Measurements from ENCODE around the gene CCDC97. TPM values are rescaled to one million over a fixed set of nuclear protein-coding genes. Genes with fewer than 3 reads are reported as not detected.

The CCDC97 gene
- total RNA-seq, 1 experiment from 2014 or later: 31.4 TPM

DNA sequence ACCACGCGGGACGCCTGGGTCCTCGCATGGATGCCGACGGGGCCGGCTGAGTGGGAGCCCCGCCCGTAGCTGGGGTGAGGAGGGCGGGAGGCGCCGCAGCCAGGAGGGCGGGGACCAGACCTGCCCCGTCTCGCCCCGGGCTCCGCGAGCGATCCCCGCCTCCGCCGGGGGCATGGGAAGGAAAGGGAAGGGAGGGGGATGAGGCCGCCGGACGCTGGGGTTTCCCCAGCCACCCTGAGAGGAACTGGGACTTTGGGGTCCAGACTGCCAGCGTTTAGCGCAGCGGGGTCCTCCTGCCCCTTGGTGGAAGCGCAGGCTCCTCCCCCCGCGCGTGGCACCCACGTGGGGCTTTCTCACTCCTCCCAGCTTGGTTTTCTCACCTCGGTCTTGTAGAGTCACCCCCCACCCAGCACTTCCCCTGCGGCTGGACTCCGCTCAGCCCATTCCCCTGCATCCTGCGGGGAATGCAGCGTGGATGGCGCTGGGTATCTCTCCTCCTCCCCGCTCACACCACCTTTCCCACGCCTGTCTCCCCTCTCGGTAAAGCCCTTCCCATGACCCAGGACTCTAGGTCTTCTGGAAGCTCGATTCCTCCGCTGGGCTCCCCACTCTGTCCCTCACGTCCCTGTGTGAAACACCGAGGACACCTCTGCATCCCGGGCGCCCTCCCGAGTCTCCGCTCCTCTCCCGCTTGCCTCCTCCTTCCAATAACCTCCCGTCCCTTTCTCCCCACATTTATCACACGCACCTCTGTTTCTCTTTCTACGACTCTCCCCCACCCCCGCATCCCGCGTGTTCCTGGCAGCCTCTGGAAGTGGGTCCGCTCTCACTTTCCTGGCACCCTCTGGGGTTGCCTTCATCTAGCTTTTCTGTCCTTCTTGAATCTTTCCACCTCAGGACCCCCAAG lies 41.6 kb downstream of the CCDC97 start:
- ChIA-PET POLR2A (interaction anchor here (0.6 to 1.0 kb wide), 2 partner anchors 11 to 12 kb away, joined by 3 to 4 read pairs; partner anchors contain the start of gene B9D2), CTCF (interaction anchor here (0.8 to 6.2 kb wide), 23 partner anchors 10 to 219 kb away, joined by 3 to 103 read pairs (median 6); partner anchors contain the start of genes B3GNT8, B9D2, CCDC97 and DMAC2)
- H3K36me3 Mint-ChIP-seq: no peaks in the 10 kb centered on the region
- ATAC-seq (peak; percentile 18), DNase-seq (ENCODE audit: low spot score) (peak; percentile 47)
- no peaks in the 10 kb centered on the region for H3K9me3 Mint-ChIP-seq
- TF ChIP-seq TP53 (CRISPR knock-in tag; IDR thresholded peaks at IDR 0.05): no peak
- H3K4me1 Mint-ChIP-seq: peaks cover 18% of the 10 kb centered on the region
- H3K27me3 Mint-ChIP-seq (ENCODE audit: low read depth): peaks cover 58% of the 10 kb centered on the region
- H3K4me3 Mint-ChIP-seq: peak overlapping the region; percentile 89
- no peak overlapping the region for H3K27ac Mint-ChIP-seq

GRCh38 chr19:41352279-41352608 lies 42.3 kb downstream of the CCDC97 start:
- POLR2A ChIA-PET: interaction anchor here (0.6 to 1.0 kb wide), 3 partner anchors 11 to 25 kb away, joined by 3 to 4 read pairs (median 4); partner anchors contain the start of gene B9D2

DNA sequence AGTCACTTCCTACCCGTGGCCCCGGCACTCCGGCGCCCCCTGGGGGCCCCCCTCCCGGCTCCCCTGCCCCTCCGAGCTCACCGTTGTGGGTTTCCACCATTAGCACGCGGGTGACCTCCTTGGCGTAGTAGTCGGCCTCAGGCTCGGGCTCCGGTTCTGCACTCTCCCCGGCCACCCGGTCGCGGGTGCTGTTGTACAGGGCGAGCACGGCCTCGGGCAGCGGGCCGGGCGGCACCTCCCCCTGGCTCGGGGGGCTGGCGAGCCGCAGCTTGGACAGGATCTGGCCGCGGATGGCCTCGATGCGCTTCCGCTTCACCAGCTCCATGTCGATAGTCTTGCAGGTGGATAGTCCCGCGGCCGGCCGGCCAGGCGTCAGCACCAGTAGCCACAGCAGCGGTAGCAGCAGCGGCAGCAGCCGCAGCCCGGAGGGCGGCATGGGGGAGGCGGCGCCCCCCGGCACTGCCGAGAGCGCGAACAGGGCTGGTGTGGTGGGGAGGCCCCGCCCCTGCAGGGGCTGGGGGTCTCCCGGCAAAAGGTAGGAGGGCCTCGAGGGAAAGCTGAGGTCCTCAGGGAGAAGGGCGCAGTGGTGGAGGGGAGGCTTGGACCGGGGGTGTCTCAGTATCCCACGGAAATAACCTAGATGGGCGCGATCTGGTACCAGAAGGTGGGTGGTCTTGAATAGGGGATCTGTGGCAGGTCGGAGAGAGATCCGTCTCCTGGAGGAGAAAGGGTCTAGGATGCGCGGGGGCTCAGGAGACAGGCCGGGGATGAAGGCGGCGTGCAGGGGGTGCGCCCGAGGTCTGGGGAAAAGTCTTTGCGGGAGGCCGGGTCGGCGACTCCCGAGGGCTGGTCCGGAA lies 42.9 kb downstream of the CCDC97 start:
- Mint-ChIP-seq H3K4me1 (peaks cover 18% of the 10 kb centered on the region), H3K36me3 (no peaks in the 10 kb centered on the region), H3K9me3 (no peaks in the 10 kb centered on the region), H3K27ac (no peak overlapping the region), H3K27me3 (ENCODE audit: low read depth) (peaks cover 58% of the 10 kb centered on the region), H3K4me3 (peak overlapping the region; percentile 89)
- DNase-seq (ENCODE audit: low spot score) (peak; percentile 75), ATAC-seq (peak; percentile 39)
- ChIA-PET CTCF (interaction anchor here (0.7 to 6.2 kb wide), 29 partner anchors 11 to 507 kb away, joined by 3 to 103 read pairs (median 6); partner anchors contain the start of genes B3GNT8, B9D2, CCDC97 and DMAC2), POLR2A (interaction anchor here (0.8 to 1.0 kb wide), 2 partner anchors 11 to 25 kb away, joined by 4 read pairs; partner anchors contain the start of gene B9D2)
- TF ChIP-seq ETV6 (CRISPR knock-in tag; IDR thresholded peaks at IDR 0.05) (peak; percentile 80; the same call in 1 of the 2 replicates), CBFB (CRISPR knock-in tag; IDR thresholded peaks at IDR 0.05; ENCODE audit: low read depth) (no peak), PRRX2 (CRISPR knock-in tag; IDR thresholded peaks at IDR 0.05) (no peak), HMGXB4 (CRISPR knock-in tag; IDR thresholded peaks at IDR 0.05) (peak; percentile 95), GRHL2 (CRISPR knock-in tag; IDR thresholded peaks at IDR 0.05; ENCODE audit: insufficient replicate concordance, severe bottlenecking) (no peak)
- TF ChIP-seq, protein P1, sequence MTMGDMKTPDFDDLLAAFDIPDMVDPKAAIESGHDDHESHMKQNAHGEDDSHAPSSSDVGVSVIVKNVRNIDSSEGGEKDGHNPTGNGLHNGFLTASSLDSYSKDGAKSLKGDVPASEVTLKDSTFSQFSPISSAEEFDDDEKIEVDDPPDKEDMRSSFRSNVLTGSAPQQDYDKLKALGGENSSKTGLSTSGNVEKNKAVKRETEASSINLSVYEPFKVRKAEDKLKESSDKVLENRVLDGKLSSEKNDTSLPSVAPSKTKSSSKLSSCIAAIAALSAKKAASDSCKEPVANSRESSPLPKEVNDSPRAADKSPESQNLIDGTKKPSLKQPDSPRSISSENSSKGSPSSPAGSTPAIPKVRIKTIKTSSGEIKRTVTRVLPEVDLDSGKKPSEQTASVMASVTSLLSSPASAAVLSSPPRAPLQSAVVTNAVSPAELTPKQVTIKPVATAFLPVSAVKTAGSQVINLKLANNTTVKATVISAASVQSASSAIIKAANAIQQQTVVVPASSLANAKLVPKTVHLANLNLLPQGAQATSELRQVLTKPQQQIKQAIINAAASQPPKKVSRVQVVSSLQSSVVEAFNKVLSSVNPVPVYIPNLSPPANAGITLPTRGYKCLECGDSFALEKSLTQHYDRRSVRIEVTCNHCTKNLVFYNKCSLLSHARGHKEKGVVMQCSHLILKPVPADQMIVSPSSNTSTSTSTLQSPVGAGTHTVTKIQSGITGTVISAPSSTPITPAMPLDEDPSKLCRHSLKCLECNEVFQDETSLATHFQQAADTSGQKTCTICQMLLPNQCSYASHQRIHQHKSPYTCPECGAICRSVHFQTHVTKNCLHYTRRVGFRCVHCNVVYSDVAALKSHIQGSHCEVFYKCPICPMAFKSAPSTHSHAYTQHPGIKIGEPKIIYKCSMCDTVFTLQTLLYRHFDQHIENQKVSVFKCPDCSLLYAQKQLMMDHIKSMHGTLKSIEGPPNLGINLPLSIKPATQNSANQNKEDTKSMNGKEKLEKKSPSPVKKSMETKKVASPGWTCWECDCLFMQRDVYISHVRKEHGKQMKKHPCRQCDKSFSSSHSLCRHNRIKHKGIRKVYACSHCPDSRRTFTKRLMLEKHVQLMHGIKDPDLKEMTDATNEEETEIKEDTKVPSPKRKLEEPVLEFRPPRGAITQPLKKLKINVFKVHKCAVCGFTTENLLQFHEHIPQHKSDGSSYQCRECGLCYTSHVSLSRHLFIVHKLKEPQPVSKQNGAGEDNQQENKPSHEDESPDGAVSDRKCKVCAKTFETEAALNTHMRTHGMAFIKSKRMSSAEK (CRISPR knock-in tag; IDR thresholded peaks at IDR 0.05; ENCODE audit: borderline replicate concordance): no peak
- TF ChIP-seq, protein P2, sequence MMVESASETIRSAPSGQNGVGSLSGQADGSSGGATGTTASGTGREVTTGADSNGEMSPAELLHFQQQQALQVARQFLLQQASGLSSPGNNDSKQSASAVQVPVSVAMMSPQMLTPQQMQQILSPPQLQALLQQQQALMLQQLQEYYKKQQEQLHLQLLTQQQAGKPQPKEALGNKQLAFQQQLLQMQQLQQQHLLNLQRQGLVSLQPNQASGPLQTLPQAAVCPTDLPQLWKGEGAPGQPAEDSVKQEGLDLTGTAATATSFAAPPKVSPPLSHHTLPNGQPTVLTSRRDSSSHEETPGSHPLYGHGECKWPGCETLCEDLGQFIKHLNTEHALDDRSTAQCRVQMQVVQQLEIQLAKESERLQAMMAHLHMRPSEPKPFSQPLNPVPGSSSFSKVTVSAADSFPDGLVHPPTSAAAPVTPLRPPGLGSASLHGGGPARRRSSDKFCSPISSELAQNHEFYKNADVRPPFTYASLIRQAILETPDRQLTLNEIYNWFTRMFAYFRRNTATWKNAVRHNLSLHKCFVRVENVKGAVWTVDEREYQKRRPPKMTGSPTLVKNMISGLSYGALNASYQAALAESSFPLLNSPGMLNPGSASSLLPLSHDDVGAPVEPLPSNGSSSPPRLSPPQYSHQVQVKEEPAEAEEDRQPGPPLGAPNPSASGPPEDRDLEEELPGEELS (CRISPR knock-in tag; IDR thresholded peaks at IDR 0.05): peak; percentile 65; the same call in 1 of the 2 replicates

More at GRCh38 chr19:41352279-41352608, 42.3 kb downstream of the CCDC97 start:
- peak overlapping the region; percentile 89 for H3K4me3 Mint-ChIP-seq
- CTCF ChIA-PET: interaction anchor here (0.8 to 6.2 kb wide), 26 partner anchors 10 to 218 kb away, joined by 3 to 103 read pairs (median 6); partner anchors contain the start of genes B3GNT8, B9D2, CCDC97 and DMAC2
- H3K9me3 Mint-ChIP-seq: no peaks in the 10 kb centered on the region
- peaks cover 58% of the 10 kb centered on the region for H3K27me3 Mint-ChIP-seq (ENCODE audit: low read depth)
- H3K36me3 Mint-ChIP-seq: no peaks in the 10 kb centered on the region
- H3K4me1 Mint-ChIP-seq: peaks cover 18% of the 10 kb centered on the region
- DNase-seq (ENCODE audit: low spot score) (no peak), ATAC-seq (no peak)
- no peak overlapping the region for H3K27ac Mint-ChIP-seq
- TF ChIP-seq NR2C2 (CRISPR knock-in tag; IDR thresholded peaks at IDR 0.05) (no peak), NFYB (CRISPR knock-in tag; conservative IDR thresholded peaks at IDR 0.05; ENCODE audit: low read depth) (no peak), IRF1 (CRISPR knock-in tag; IDR thresholded peaks at IDR 0.05) (no peak)
- TF ChIP-seq, protein P3, sequence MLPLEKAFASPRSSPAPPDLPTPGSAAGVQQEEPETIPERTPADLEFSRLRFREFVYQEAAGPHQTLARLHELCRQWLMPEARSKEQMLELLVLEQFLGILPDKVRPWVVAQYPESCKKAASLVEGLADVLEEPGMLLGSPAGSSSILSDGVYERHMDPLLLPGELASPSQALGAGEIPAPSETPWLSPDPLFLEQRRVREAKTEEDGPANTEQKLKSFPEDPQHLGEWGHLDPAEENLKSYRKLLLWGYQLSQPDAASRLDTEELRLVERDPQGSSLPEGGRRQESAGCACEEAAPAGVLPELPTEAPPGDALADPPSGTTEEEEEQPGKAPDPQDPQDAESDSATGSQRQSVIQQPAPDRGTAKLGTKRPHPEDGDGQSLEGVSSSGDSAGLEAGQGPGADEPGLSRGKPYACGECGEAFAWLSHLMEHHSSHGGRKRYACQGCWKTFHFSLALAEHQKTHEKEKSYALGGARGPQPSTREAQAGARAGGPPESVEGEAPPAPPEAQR (CRISPR knock-in tag; IDR thresholded peaks at IDR 0.05): no peak
- TF ChIP-seq, protein P4, sequence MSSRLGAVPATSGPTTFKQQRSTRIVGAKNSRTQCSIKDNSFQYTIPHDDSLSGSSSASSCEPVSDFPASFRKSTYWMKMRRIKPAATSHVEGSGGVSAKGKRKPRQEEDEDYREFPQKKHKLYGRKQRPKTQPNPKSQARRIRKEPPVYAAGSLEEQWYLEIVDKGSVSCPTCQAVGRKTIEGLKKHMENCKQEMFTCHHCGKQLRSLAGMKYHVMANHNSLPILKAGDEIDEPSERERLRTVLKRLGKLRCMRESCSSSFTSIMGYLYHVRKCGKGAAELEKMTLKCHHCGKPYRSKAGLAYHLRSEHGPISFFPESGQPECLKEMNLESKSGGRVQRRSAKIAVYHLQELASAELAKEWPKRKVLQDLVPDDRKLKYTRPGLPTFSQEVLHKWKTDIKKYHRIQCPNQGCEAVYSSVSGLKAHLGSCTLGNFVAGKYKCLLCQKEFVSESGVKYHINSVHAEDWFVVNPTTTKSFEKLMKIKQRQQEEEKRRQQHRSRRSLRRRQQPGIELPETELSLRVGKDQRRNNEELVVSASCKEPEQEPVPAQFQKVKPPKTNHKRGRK (CRISPR knock-in tag; IDR thresholded peaks at IDR 0.05; ENCODE audit: borderline replicate concordance): no peak
